WTC11 (cell line): ENCODE measurements around the gene PEAR1. TPM values are rescaled to one million over a fixed set of nuclear protein-coding genes. Genes with fewer than 3 reads are reported as not detected.
A peak's percentile ranks its signal among the peaks of the same experiment; 100 is the strongest.

ENCODE experiments used
- ATAC-seq: fragments of 200-7000 bp; cut with Tn5 transposase; 2 replicates; pipeline ENCODE4 v1.10.0; 2021; ENCODE audit warnings: mild to moderate bottlenecking, moderate library complexity
- CTCF ChIA-PET: fragments of 300-600 bp; sonication (Branson Sonifier 250); formaldehyde crosslinking; loops from one replicate; lab custom pipeline; 2021; ENCODE audit warnings: antibody characterized with exemption; lab: Charles Lee
- POLR2A ChIA-PET: fragments of 350-600 bp; sonication (Branson Sonifier 250); formaldehyde crosslinking; loops from one replicate; lab custom pipeline; 2021; ENCODE audit warnings: antibody characterized with exemption; lab: Charles Lee
- DNase-seq: peaks from one replicate; pipeline ENCODE4 v3.0.0; 2021; ENCODE audit warnings: low spot score
- H3K27ac Mint-ChIP-seq: 2 replicates; pipeline ENCODE4 v1.8.0; 2021; ENCODE audit warnings: mixed read lengths
- H3K27me3 Mint-ChIP-seq: 2 replicates; pipeline ENCODE4 v1.8.0; 2021; ENCODE audit warnings: low read depth, mild to moderate bottlenecking, moderate library complexity, mixed read lengths
- H3K36me3 Mint-ChIP-seq: 2 replicates; pipeline ENCODE4 v1.8.0; 2021; ENCODE audit warnings: mixed read lengths
- H3K4me1 Mint-ChIP-seq: 2 replicates; pipeline ENCODE4 v1.8.0; 2022; ENCODE audit warnings: mixed read lengths
- H3K4me3 Mint-ChIP-seq: 2 replicates; pipeline ENCODE4 v1.8.0; 2021; ENCODE audit warnings: mild to moderate bottlenecking, moderate library complexity, mixed read lengths
- H3K9me3 Mint-ChIP-seq: 2 replicates; pipeline ENCODE4 v1.8.0; 2021; ENCODE audit warnings: mixed read lengths
- GRHL2 ChIP-seq: fragments of 250-450 bp; sonication (Bioruptor Pico); IDR thresholded peaks from 2 replicates; pipeline ENCODE4 v1.8.0; 2022; ENCODE audit warnings: mild to moderate bottlenecking, moderate library complexity; ENCODE audit not compliant: insufficient replicate concordance, severe bottlenecking
- KAT7 ChIP-seq: sonication (generic); formaldehyde crosslinking; IDR thresholded peaks from 2 replicates; pipeline ENCODE4 v1.8.1; 2023; ENCODE audit warnings: missing genetic modification reagents, mild to moderate bottlenecking, borderline replicate concordance
- NFE2L1 ChIP-seq: sonication (generic); formaldehyde crosslinking; IDR thresholded peaks from 2 replicates; pipeline ENCODE4 v1.8.1; 2023; ENCODE audit warnings: missing genetic modification reagents
- PRDM15 ChIP-seq: sonication (generic); formaldehyde crosslinking; IDR thresholded peaks from 2 replicates; pipeline ENCODE4 v1.8.0; 2022; ENCODE audit warnings: missing genetic modification reagents
- PREB ChIP-seq: sonication (generic); formaldehyde crosslinking; IDR thresholded peaks from 2 replicates; pipeline ENCODE4 v1.8.1; 2022; ENCODE audit warnings: mild to moderate bottlenecking, missing genetic modification reagents, moderate library complexity, borderline replicate concordance
- TEAD4 ChIP-seq: sonication (generic); formaldehyde crosslinking; IDR thresholded peaks from 2 replicates; pipeline ENCODE4 v1.8.0; 2022; ENCODE audit warnings: mild to moderate bottlenecking, missing genetic modification reagents
- ZNF263 ChIP-seq: sonication (generic); formaldehyde crosslinking; IDR thresholded peaks from 2 replicates; pipeline ENCODE4 v1.8.1; 2022; ENCODE audit warnings: low read depth, mild to moderate bottlenecking, moderate library complexity, missing genetic modification reagents
- total RNA-seq: library from RNA; stranded (reverse); gene quantifications from 3 replicates; pipeline ENCODE4 v1.2.3, GENCODE V29; 2021
- TF ChIP-seq, protein P1 (sequence below): sonication (generic); formaldehyde crosslinking; IDR thresholded peaks from 2 replicates; pipeline ENCODE4 v1.8.0; 2023; ENCODE audit warnings: missing genetic modification reagents, mild to moderate bottlenecking, borderline replicate concordance
- TF ChIP-seq, protein P2 (sequence below): sonication (generic); formaldehyde crosslinking; IDR thresholded peaks from 2 replicates; pipeline ENCODE4 v1.8.0; 2022; ENCODE audit warnings: mild to moderate bottlenecking, missing genetic modification reagents
- TF ChIP-seq, protein P3 (sequence below): fragments of 250-450 bp; sonication (Bioruptor Pico); IDR thresholded peaks from 2 replicates; pipeline ENCODE4 v1.9.0; 2021; ENCODE audit warnings: moderate library complexity, mild to moderate bottlenecking, inconsistent platforms, borderline replicate concordance
- TF ChIP-seq, protein P4 (sequence below): sonication (generic); formaldehyde crosslinking; IDR thresholded peaks from 2 replicates; pipeline ENCODE4 v1.8.1; 2022; ENCODE audit warnings: mild to moderate bottlenecking, moderate library complexity, missing genetic modification reagents

PEAR1 gene
- total RNA-seq, 1 experiment from 2014 or later = 1.6 TPM

DNA sequence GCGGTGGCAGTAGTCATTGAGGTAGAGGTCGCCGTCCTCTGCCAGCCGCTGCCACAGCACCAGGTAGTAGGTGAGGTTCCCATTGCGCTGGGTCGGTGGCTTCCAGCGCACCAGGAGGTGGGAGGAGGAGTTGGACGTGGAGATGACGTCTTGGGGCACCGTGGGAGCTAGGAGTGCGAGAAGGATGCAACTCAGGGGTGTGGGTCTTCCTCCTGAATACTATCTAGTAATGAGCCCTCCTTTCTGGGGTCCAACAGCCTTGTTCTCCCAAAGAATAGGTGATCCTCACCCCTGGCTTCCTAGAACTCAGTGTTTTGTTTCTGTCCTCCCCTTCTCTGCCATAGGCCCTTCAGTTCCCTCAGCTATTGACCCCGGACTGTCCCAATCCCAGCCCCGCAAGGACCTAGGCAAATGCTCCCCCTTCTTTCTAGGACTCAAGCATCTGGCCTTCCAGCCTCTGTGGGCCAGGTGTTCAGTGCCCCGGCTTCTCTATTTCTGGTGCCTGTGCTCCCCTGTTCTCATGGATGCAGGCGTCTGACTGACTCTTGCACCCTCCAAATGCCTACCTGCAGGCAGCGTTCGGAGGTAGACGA lies 47.5 kb upstream of the PEAR1 start:
- TF ChIP-seq ZNF263 = no peak
- TF ChIP-seq GRHL2 = no peak
- no peak for TF ChIP-seq PREB (CRISPR knock-in tag)
- TF ChIP-seq NFE2L1 (CRISPR knock-in tag) = no peak
- TF ChIP-seq TEAD4 (CRISPR knock-in tag) = no peak
- CTCF ChIA-PET = interaction anchor here (0.9 to 6.1 kb wide), 4 partner anchors 7 to 74 kb away, joined by 3 to 81 read pairs (median 22); partner anchors contain the start of genes INSRR, LRRC71 and NTRK1
- peak overlapping the region; percentile 29 for H3K4me3 Mint-ChIP-seq
- H3K9me3 Mint-ChIP-seq = no peaks in the 10 kb centered on the region
- DNase-seq = no peak
- H3K27ac Mint-ChIP-seq = no peak overlapping the region
- no peaks in the 10 kb centered on the region for H3K36me3 Mint-ChIP-seq
- POLR2A ChIA-PET = no interaction called here
- ATAC-seq = no peak
- H3K27me3 Mint-ChIP-seq = peaks cover 95% of the 10 kb centered on the region
- peaks cover 16% of the 10 kb centered on the region for H3K4me1 Mint-ChIP-seq

GRCh38 chr1:156846643-156847042 lies 46.9 kb upstream of the PEAR1 start:
- Mint-ChIP-seq H3K27ac (no peak overlapping the region), H3K27me3 (peaks cover 100% of the 10 kb centered on the region), H3K36me3 (no peaks in the 10 kb centered on the region), H3K9me3 (no peaks in the 10 kb centered on the region), H3K4me1 (peaks cover 16% of the 10 kb centered on the region), H3K4me3 (no peak overlapping the region)
- ChIA-PET CTCF (interaction anchor here (0.6 to 6.1 kb wide), 6 partner anchors 8 to 133 kb away, joined by 3 to 81 read pairs (median 3); partner anchors contain the start of genes INSRR, LRRC71 and NTRK1), POLR2A (no interaction called here)
- TF ChIP-seq, protein P1, sequence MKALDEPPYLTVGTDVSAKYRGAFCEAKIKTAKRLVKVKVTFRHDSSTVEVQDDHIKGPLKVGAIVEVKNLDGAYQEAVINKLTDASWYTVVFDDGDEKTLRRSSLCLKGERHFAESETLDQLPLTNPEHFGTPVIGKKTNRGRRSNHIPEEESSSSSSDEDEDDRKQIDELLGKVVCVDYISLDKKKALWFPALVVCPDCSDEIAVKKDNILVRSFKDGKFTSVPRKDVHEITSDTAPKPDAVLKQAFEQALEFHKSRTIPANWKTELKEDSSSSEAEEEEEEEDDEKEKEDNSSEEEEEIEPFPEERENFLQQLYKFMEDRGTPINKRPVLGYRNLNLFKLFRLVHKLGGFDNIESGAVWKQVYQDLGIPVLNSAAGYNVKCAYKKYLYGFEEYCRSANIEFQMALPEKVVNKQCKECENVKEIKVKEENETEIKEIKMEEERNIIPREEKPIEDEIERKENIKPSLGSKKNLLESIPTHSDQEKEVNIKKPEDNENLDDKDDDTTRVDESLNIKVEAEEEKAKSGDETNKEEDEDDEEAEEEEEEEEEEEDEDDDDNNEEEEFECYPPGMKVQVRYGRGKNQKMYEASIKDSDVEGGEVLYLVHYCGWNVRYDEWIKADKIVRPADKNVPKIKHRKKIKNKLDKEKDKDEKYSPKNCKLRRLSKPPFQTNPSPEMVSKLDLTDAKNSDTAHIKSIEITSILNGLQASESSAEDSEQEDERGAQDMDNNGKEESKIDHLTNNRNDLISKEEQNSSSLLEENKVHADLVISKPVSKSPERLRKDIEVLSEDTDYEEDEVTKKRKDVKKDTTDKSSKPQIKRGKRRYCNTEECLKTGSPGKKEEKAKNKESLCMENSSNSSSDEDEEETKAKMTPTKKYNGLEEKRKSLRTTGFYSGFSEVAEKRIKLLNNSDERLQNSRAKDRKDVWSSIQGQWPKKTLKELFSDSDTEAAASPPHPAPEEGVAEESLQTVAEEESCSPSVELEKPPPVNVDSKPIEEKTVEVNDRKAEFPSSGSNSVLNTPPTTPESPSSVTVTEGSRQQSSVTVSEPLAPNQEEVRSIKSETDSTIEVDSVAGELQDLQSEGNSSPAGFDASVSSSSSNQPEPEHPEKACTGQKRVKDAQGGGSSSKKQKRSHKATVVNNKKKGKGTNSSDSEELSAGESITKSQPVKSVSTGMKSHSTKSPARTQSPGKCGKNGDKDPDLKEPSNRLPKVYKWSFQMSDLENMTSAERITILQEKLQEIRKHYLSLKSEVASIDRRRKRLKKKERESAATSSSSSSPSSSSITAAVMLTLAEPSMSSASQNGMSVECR (CRISPR knock-in tag) = no peak
- TF ChIP-seq, protein P2, sequence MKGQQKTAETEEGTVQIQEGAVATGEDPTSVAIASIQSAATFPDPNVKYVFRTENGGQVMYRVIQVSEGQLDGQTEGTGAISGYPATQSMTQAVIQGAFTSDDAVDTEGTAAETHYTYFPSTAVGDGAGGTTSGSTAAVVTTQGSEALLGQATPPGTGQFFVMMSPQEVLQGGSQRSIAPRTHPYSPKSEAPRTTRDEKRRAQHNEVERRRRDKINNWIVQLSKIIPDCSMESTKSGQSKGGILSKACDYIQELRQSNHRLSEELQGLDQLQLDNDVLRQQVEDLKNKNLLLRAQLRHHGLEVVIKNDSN (CRISPR knock-in tag) = no peak
- TF ChIP-seq, protein P3, sequence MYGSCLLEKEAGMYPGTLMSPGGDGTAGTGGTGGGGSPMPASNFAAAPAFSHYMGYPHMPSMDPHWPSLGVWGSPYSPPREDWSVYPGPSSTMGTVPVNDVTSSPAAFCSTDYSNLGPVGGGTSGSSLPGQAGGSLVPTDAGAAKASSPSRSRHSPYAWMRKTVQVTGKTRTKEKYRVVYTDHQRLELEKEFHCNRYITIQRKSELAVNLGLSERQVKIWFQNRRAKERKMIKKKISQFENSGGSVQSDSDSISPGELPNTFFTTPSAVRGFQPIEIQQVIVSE (CRISPR knock-in tag) = no peak
- no peak for TF ChIP-seq KAT7 (CRISPR knock-in tag)
- TF ChIP-seq, protein P4, sequence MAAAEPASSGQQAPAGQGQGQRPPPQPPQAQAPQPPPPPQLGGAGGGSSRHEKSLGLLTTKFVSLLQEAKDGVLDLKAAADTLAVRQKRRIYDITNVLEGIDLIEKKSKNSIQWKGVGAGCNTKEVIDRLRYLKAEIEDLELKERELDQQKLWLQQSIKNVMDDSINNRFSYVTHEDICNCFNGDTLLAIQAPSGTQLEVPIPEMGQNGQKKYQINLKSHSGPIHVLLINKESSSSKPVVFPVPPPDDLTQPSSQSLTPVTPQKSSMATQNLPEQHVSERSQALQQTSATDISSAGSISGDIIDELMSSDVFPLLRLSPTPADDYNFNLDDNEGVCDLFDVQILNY (CRISPR knock-in tag) = no peak
- no peak for ATAC-seq
- DNase-seq = no peak

GRCh38 chr1:156847591-156848460 lies 45.7 kb upstream of the PEAR1 start:
- ATAC-seq (no peak), DNase-seq (no peak)
- peaks cover 97% of the 10 kb centered on the region for H3K27me3 Mint-ChIP-seq
- H3K36me3 Mint-ChIP-seq = no peaks in the 10 kb centered on the region
- H3K9me3 Mint-ChIP-seq = no peaks in the 10 kb centered on the region
- ChIA-PET POLR2A (interaction anchor here (1.3 to 1.4 kb wide), 2 partner anchors 12 to 37 kb away, joined by 3 to 8 read pairs; partner anchors contain the start of gene NTRK1), CTCF (interaction anchor here (0.5 to 6.1 kb wide), 17 partner anchors 9 to 159 kb away, joined by 3 to 81 read pairs (median 6); partner anchors contain the start of genes INSRR, LRRC71 and NTRK1)
- peak overlapping the region; percentile 71 for H3K4me3 Mint-ChIP-seq
- peaks cover 16% of the 10 kb centered on the region for H3K4me1 Mint-ChIP-seq
- peak; percentile 33; the same call in 1 of the 2 replicates for TF ChIP-seq PRDM15 (CRISPR knock-in tag)
- TF ChIP-seq TEAD4 (CRISPR knock-in tag) = no peak
- no peak overlapping the region for H3K27ac Mint-ChIP-seq
